HepG2 (cell line): ENCODE data around the gene B3GNT9. TPM values are rescaled to one million over a fixed set of nuclear protein-coding genes. Genes with fewer than 3 reads are reported as not detected.

Experiments used
- ARHGAP35 ChIP-seq: sonication (generic); formaldehyde crosslinking; IDR thresholded peaks from 2 replicates; pipeline ENCODE4 v1.9.0; 2022; ENCODE audit warnings: mild to moderate bottlenecking, inconsistent platforms, moderate library complexity, missing genetic modification reagents, borderline replicate concordance
- EHMT2 ChIP-seq: fragments of 200-600 bp; sonication (generic); IDR thresholded peaks from 2 replicates; pipeline ENCODE4 v1.7.0; 2017; ENCODE audit warnings: antibody characterized with exemption, low read depth, low read length, borderline replicate concordance
- ELF3 ChIP-seq: IDR thresholded peaks from 2 replicates; pipeline ENCODE4 v1.6.1; 2016; ENCODE audit warnings: missing genetic modification reagents, missing compliant biosample characterization
- MBNL3 ChIP-seq: fragments of 250-450 bp; sonication (Bioruptor Pico); conservative IDR thresholded peaks from 2 replicates; pipeline ENCODE4 v1.8.0; 2022; ENCODE audit warnings: mild to moderate bottlenecking, inconsistent platforms
- NCOA2 ChIP-seq: sonication (generic); formaldehyde crosslinking; IDR thresholded peaks from 2 replicates; pipeline ENCODE4 v1.8.0; 2022; ENCODE audit warnings: inconsistent platforms
- NR2F1 ChIP-seq, 2 experiments: fragments of 450-650 bp in 1 of 2; formaldehyde crosslinking in 1 of 2; IDR thresholded peaks; 2 replicates each; pipeline versions ENCODE4 v1.5.0 to v1.6.1; 2016 to 2020; ENCODE audit warnings: mild to moderate bottlenecking in 1 of 2, missing compliant biosample characterization in 1 of 2, missing genetic modification reagents in 1 of 2, moderate library complexity in 1 of 2
- RXRB ChIP-seq: IDR thresholded peaks from 2 replicates; pipeline ENCODE4 v1.6.1; 2016; ENCODE audit warnings: borderline replicate concordance, missing genetic modification reagents, missing compliant biosample characterization
- SIX4 ChIP-seq: sonication (generic); formaldehyde crosslinking; IDR thresholded peaks from 2 replicates; pipeline ENCODE4 v1.4.0; 2020; ENCODE audit warnings: missing genetic modification reagents
- SNAPC2 ChIP-seq: sonication (generic); formaldehyde crosslinking; IDR thresholded peaks from 2 replicates; pipeline ENCODE4 v1.8.1; 2022; ENCODE audit warnings: mild to moderate bottlenecking, missing genetic modification reagents
- SP1 ChIP-seq, 2 experiments: fragments of 450-650 bp in 1 of 2; sonication (generic) in 1 of 2; formaldehyde crosslinking in 1 of 2; IDR thresholded peaks; 2 replicates each; pipeline versions ENCODE4 v1.4.0 to v1.6.1; 2016 to 2020; ENCODE audit warnings: missing genetic modification reagents in 1 of 2
- TOPORS ChIP-seq: sonication (generic); formaldehyde crosslinking; IDR thresholded peaks from 2 replicates; pipeline ENCODE4 v1.8.0; 2023; ENCODE audit warnings: mild to moderate bottlenecking, missing genetic modification reagents
- ZBTB3 ChIP-seq: sonication (generic); formaldehyde crosslinking; IDR thresholded peaks from 2 replicates; pipeline ENCODE4 v1.4.0; 2020; ENCODE audit warnings: low read depth, mild to moderate bottlenecking, moderate library complexity, missing genetic modification reagents, borderline replicate concordance
- ZFX ChIP-seq: sonication (generic); formaldehyde crosslinking; IDR thresholded peaks from 2 replicates; pipeline ENCODE4 v1.4.0; 2020; ENCODE audit warnings: mild to moderate bottlenecking, low read depth, missing genetic modification reagents, moderate library complexity
- ZNF354B ChIP-seq: sonication (generic); formaldehyde crosslinking; IDR thresholded peaks from 2 replicates; pipeline ENCODE4 v1.8.0; 2022; ENCODE audit warnings: mild to moderate bottlenecking, missing genetic modification reagents
- ZNF496 ChIP-seq: sonication (generic); formaldehyde crosslinking; IDR thresholded peaks from 2 replicates; pipeline ENCODE4 v1.8.1; 2023; ENCODE audit warnings: mild to moderate bottlenecking, moderate library complexity, missing genetic modification reagents; ENCODE audit not compliant: insufficient replicate concordance
- ZNF550 ChIP-seq: sonication (generic); formaldehyde crosslinking; IDR thresholded peaks from 2 replicates; pipeline ENCODE4 v1.4.0; 2020; ENCODE audit warnings: mild to moderate bottlenecking, missing genetic modification reagents, borderline replicate concordance
- ZNF572 ChIP-seq: sonication (generic); formaldehyde crosslinking; IDR thresholded peaks from 2 replicates; pipeline ENCODE4 v1.5.1; 2020; ENCODE audit warnings: mild to moderate bottlenecking, missing genetic modification reagents
- ZNF605 ChIP-seq: sonication (generic); formaldehyde crosslinking; IDR thresholded peaks from 2 replicates; pipeline ENCODE4 v1.8.0; 2022; ENCODE audit warnings: mild to moderate bottlenecking, missing genetic modification reagents
- ZNF724P ChIP-seq: sonication (generic); formaldehyde crosslinking; IDR thresholded peaks from 2 replicates; pipeline ENCODE4 v1.8.0; 2022; ENCODE audit warnings: missing genetic modification reagents, borderline replicate concordance
- ZNF775 ChIP-seq: sonication (generic); formaldehyde crosslinking; IDR thresholded peaks from 2 replicates; pipeline ENCODE4 v1.4.0; 2020; ENCODE audit warnings: missing genetic modification reagents, mild to moderate bottlenecking, moderate library complexity, borderline replicate concordance
- ZNF777 ChIP-seq: sonication (generic); formaldehyde crosslinking; IDR thresholded peaks from 2 replicates; pipeline ENCODE4 v1.4.0; 2020; ENCODE audit warnings: missing genetic modification reagents
- ZSCAN20 ChIP-seq: sonication (generic); formaldehyde crosslinking; IDR thresholded peaks from 2 replicates; pipeline ENCODE4 v1.4.0; 2020; ENCODE audit warnings: missing genetic modification reagents, mild to moderate bottlenecking, borderline replicate concordance
- polyA plus RNA-seq, 8 experiments: library from polyadenylated mRNA; depleted of rRNA in 3 of 8; stranded (reverse) in 7 of 8; unstranded in 1 of 8; fragments of >200 nt; fragmentation: Illumina TruSeq in 4 of 8; extraction: Trizol in 4 of 8; gene quantifications; 2 replicates each; pipeline versions ENCODE4 v1.2.1 to v1.2.3, GENCODE V29; 2011 to 2016; ENCODE audit warnings: low read depth in 4 of 8, missing spikeins in 1 of 8, mixed read lengths in 1 of 8; ENCODE audit not compliant: insufficient read depth in 1 of 8
- total RNA-seq, 5 experiments: library from RNA; depleted of rRNA; stranded (reverse); fragments of >200 nt; fragmentation: Illumina TruSeq; extraction: Trizol; gene quantifications; 2 replicates each; pipeline ENCODE4 v1.2.3, GENCODE V29; 2016; ENCODE audit warnings: low read depth in 1 of 5
- TF ChIP-seq, protein P1 (sequence below): sonication (generic); formaldehyde crosslinking; IDR thresholded peaks from 2 replicates; pipeline ENCODE4 v1.4.0; 2020; ENCODE audit warnings: missing genetic modification reagents
- TF ChIP-seq, protein P2 (sequence below): sonication (generic); formaldehyde crosslinking; IDR thresholded peaks from 2 replicates; pipeline ENCODE4 v1.5.1; 2020; ENCODE audit warnings: missing genetic modification reagents, mild to moderate bottlenecking, borderline replicate concordance

The B3GNT9 gene
- total and polyA plus RNA-seq, 2 of the 13 experiments (the other 11 are each of a cell fraction or from before 2014, with no cell fraction given), result 1.5 to 3.1 TPM

DNA sequence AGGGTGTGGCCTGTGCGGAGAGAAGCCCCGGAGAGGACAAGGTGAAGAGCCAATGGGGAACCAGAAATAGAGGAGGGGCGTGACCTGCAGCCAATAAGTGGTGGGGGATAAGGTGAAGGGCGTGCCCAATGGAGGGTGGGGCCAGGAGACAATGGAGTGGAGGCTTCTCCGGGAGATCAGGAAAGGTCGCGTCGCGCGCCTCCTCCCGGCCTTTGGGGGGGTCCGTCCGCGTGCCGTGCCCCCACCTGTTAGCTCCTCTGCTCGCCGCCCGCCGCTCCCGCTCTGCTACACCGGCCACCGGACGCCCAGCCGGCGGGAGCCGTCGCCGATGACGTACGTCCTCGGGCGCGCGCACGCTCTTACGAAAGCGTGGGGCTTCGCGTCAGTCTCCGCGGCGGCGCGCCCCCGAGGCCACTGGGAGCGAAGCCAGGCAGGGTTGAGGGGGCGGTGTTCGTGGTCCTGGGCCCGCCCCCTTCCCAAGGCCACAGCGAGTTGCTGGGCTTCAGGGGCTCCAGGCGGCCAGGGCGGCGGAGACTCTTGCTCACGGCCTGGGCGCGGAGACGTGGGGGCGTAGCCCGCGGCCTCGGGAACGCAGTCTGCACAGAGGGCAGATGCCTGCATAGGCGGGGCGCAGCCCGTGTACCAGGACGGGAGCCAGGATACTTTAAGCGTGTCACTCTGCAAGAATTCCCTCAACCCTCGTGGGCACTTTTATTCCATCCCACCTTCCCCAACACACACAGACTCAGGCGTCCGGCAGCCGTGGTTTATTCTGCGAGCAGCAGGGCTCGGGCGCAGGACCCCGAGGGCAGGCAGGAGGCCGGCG, 33.0 kb upstream of the B3GNT9 start, which contains the start of gene MATCAP1 (continued):
- TF ChIP-seq ZNF550 (CRISPR knock-in tag), result no peak
- TF ChIP-seq NR2F1 (CRISPR knock-in tag; IDR thresholded peaks at IDR 0.05), result peak in 1 of 2 experiments; percentile 24; a peak in 1 of 4 replicates
- peak; percentile 87 for TF ChIP-seq SNAPC2 (CRISPR knock-in tag)
- TF ChIP-seq ZSCAN20, result 0 out of 2 replicates have a peak, but pooled peaks have one; percentile 53
- peak; percentile 73 for TF ChIP-seq ZFX (CRISPR knock-in tag)
- peak; percentile 51; the same call in 1 of the 2 replicates for TF ChIP-seq RXRB (CRISPR knock-in tag)
- TF ChIP-seq MBNL3 (CRISPR knock-in tag), result no peak
- TF ChIP-seq SP1 (IDR thresholded peaks at IDR 0.05), result peak; percentile 69; the same call in 1 of the 2 replicates
- TF ChIP-seq SP1 (CRISPR knock-in tag; IDR thresholded peaks at IDR 0.05), result peak; percentile 95
- 0 out of 2 replicates have a peak, but pooled peaks have one; percentile 76 for TF ChIP-seq ZBTB3
- TF ChIP-seq ZNF605 (CRISPR knock-in tag), result peak; percentile 88
- 0 out of 2 replicates have a peak, but pooled peaks have one; percentile 10 for TF ChIP-seq SIX4
- no peak; the same call in 1 of the 2 replicates for TF ChIP-seq ARHGAP35 (CRISPR knock-in tag)
- TF ChIP-seq TOPORS (CRISPR knock-in tag), result peak; percentile 47; the same call in 1 of the 2 replicates
- TF ChIP-seq, protein P1, sequence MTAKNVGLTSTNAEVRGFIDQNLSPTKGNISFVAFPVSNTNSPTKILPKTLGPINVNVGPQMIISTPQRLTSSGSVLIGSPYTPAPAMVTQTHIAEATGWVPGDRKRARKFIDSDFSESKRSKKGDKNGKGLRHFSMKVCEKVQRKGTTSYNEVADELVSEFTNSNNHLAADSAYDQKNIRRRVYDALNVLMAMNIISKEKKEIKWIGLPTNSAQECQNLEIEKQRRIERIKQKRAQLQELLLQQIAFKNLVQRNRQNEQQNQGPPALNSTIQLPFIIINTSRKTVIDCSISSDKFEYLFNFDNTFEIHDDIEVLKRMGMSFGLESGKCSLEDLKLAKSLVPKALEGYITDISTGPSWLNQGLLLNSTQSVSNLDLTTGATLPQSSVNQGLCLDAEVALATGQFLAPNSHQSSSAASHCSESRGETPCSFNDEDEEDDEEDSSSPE, result peak; percentile 84
- no peak for TF ChIP-seq ZNF775 (CRISPR knock-in tag)
- no peak for TF ChIP-seq ZNF572 (CRISPR knock-in tag)
- TF ChIP-seq ZNF777 (CRISPR knock-in tag), result peak; percentile 90; the same call in 1 of the 2 replicates
- peak; percentile 38; the same call in 1 of the 2 replicates for TF ChIP-seq ZNF724P (CRISPR knock-in tag)
- TF ChIP-seq ZNF354B (CRISPR knock-in tag), result no peak
- no peak for TF ChIP-seq EHMT2
- no peak for TF ChIP-seq ZNF496 (CRISPR knock-in tag)
- 0 out of 2 replicates have a peak, but pooled peaks have one; percentile 11 for TF ChIP-seq ELF3 (CRISPR knock-in tag)
- TF ChIP-seq, protein P2, sequence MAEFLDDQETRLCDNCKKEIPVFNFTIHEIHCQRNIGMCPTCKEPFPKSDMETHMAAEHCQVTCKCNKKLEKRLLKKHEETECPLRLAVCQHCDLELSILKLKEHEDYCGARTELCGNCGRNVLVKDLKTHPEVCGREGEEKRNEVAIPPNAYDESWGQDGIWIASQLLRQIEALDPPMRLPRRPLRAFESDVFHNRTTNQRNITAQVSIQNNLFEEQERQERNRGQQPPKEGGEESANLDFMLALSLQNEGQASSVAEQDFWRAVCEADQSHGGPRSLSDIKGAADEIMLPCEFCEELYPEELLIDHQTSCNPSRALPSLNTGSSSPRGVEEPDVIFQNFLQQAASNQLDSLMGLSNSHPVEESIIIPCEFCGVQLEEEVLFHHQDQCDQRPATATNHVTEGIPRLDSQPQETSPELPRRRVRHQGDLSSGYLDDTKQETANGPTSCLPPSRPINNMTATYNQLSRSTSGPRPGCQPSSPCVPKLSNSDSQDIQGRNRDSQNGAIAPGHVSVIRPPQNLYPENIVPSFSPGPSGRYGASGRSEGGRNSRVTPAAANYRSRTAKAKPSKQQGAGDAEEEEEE (CRISPR knock-in tag), result no peak
- peak; percentile 35; the same call in 1 of the 2 replicates for TF ChIP-seq NCOA2 (CRISPR knock-in tag)
